ENCODE results near the gene RIMOC1. TPM values are rescaled to one million over a fixed set of nuclear protein-coding genes. Genes with fewer than 3 reads are reported as not detected.

Gene RIMOC1
- total RNA-seq, 1 experiment from 2014 or later: 7.1 TPM

- DNase-seq (ENCODE audit: low read depth): no peak
- in situ Hi-C loops (cut with HindIII; ENCODE audit: low pct_unique_long_range_greater_than_20kb, low sequenced_read_pairs): no loop called here
Measured at GRCh38 chr5:41883243-41883642, 20.9 kb upstream of the RIMOC1 start.

GRCh38 chr5:41883936-41884335 lies 20.2 kb upstream of the RIMOC1 start:
- no peak for DNase-seq (ENCODE audit: low read depth)
- in situ Hi-C loops (cut with HindIII; ENCODE audit: low pct_unique_long_range_greater_than_20kb, low sequenced_read_pairs): no loop called here

GRCh38 chr5:41885286-41885685 lies 18.9 kb upstream of the RIMOC1 start:
- in situ Hi-C loops (cut with HindIII; ENCODE audit: low pct_unique_long_range_greater_than_20kb, low sequenced_read_pairs): no loop called here
- no peak for DNase-seq (ENCODE audit: low read depth)

- no peak for DNase-seq (ENCODE audit: low read depth)
- in situ Hi-C loops (cut with HindIII; ENCODE audit: low pct_unique_long_range_greater_than_20kb, low sequenced_read_pairs): no loop called here
Measured at GRCh38 chr5:41891066-41891707, 13.0 kb upstream of the RIMOC1 start.

GRCh38 chr5:41892031-41892430 lies 12.1 kb upstream of the RIMOC1 start:
- in situ Hi-C loops (cut with HindIII; ENCODE audit: low pct_unique_long_range_greater_than_20kb, low sequenced_read_pairs): no loop called here
- no peak for DNase-seq (ENCODE audit: low read depth)

GRCh38 chr5:41893074-41893851 lies 10.9 kb upstream of the RIMOC1 start:
- in situ Hi-C loops (cut with HindIII; ENCODE audit: low pct_unique_long_range_greater_than_20kb, low sequenced_read_pairs): no loop called here
- DNase-seq (ENCODE audit: low read depth): no peak

- in situ Hi-C loops (cut with HindIII; ENCODE audit: low pct_unique_long_range_greater_than_20kb, low sequenced_read_pairs): no loop called here
- DNase-seq (ENCODE audit: low read depth): no peak
Measured at GRCh38 chr5:41896230-41896629, 7.9 kb upstream of the RIMOC1 start.

GRCh38 chr5:41903382-41903891 lies 707 bp upstream of the RIMOC1 start:
- DNase-seq (ENCODE audit: low read depth): no peak

GRCh38 chr5:41906151-41906550 lies 2.0 kb downstream of the RIMOC1 start:
- no peak for DNase-seq (ENCODE audit: low read depth)
- in situ Hi-C loops (cut with HindIII; ENCODE audit: low pct_unique_long_range_greater_than_20kb, low sequenced_read_pairs): no loop called here

More at GRCh38 chr5:41903382-41903891, 707 bp upstream of the RIMOC1 start:
- in situ Hi-C loops (cut with HindIII; ENCODE audit: low pct_unique_long_range_greater_than_20kb, low sequenced_read_pairs): no loop called here

GRCh38 chr5:41908374-41909079 lies 4.4 kb downstream of the RIMOC1 start:
- in situ Hi-C loops (cut with HindIII; ENCODE audit: low pct_unique_long_range_greater_than_20kb, low sequenced_read_pairs): no loop called here
- no peak for DNase-seq (ENCODE audit: low read depth)

GRCh38 chr5:41918105-41918504 lies 14.0 kb downstream of the RIMOC1 start:
- in situ Hi-C loops (cut with HindIII; ENCODE audit: low pct_unique_long_range_greater_than_20kb, low sequenced_read_pairs): no loop called here
- DNase-seq (ENCODE audit: low read depth): no peak

GRCh38 chr5:41921166-41921565 lies 17.0 kb downstream of the RIMOC1 start:
- in situ Hi-C loops (cut with HindIII; ENCODE audit: low pct_unique_long_range_greater_than_20kb, low sequenced_read_pairs): no loop called here
- no peak for DNase-seq (ENCODE audit: low read depth)

- in situ Hi-C loops (cut with HindIII; ENCODE audit: low pct_unique_long_range_greater_than_20kb, low sequenced_read_pairs): no loop called here
- no peak for DNase-seq (ENCODE audit: low read depth)
Measured at GRCh38 chr5:41921874-41922273, 17.7 kb downstream of the RIMOC1 start.

GRCh38 chr5:41924526-41924871 lies 20.4 kb downstream of the RIMOC1 start:
- in situ Hi-C loops (cut with HindIII; ENCODE audit: low pct_unique_long_range_greater_than_20kb, low sequenced_read_pairs): no loop called here
- DNase-seq (ENCODE audit: low read depth): no peak

GRCh38 chr5:41924872-41925554 lies 20.9 kb downstream of the RIMOC1 start, which contains the start of gene FBXO4:
FBXO4 (plus strand) TSS chr5:41925281; CDS start chr5:41925310, 29 bp downstream.
- in situ Hi-C loops (cut with HindIII; ENCODE audit: low pct_unique_long_range_greater_than_20kb, low sequenced_read_pairs): no loop called here
- DNase-seq (ENCODE audit: low read depth): peak; percentile 83

GRCh38 chr5:41925555-41925951 lies 21.4 kb downstream of the RIMOC1 start:
- DNase-seq (ENCODE audit: low read depth): no peak
- in situ Hi-C loops (cut with HindIII; ENCODE audit: low pct_unique_long_range_greater_than_20kb, low sequenced_read_pairs): no loop called here

GRCh38 chr5:41927604-41928003 lies 23.5 kb downstream of the RIMOC1 start:
- in situ Hi-C loops (cut with HindIII; ENCODE audit: low pct_unique_long_range_greater_than_20kb, low sequenced_read_pairs): no loop called here
- no peak for DNase-seq (ENCODE audit: low read depth)

GRCh38 chr5:41929035-41929434 lies 24.9 kb downstream of the RIMOC1 start:
- no peak for DNase-seq (ENCODE audit: low read depth)
- in situ Hi-C loops (cut with HindIII; ENCODE audit: low pct_unique_long_range_greater_than_20kb, low sequenced_read_pairs): no loop called here

- in situ Hi-C loops (cut with HindIII; ENCODE audit: low pct_unique_long_range_greater_than_20kb, low sequenced_read_pairs): no loop called here
- DNase-seq (ENCODE audit: low read depth): no peak
Measured at GRCh38 chr5:41932770-41933169, 28.6 kb downstream of the RIMOC1 start.
